Natural killer cell (primary cell): ENCODE measurements around the gene CUTC. TPM values are rescaled to one million over a fixed set of nuclear protein-coding genes. Genes with fewer than 3 reads are reported as not detected.

Source experiments
- ATAC-seq, 3 donors: fragments of 150-1000 bp in 2 of 3; fragments of 200-7000 bp in 1 of 3; cut with Tn5 transposase; 1 replicate in 1 of 3; 2 replicates in 2 of 3; pipeline ENCODE4 v1.10.0; 2021; ENCODE audit warnings: mild to moderate bottlenecking in 2 of 3, moderate library complexity in 2 of 3
- DNase-seq, 2 donors: peaks; one replicate each; pipeline versions ENCODE4 v3.0.0 to v3.0.0-alpha.2; 2013 to 2021; ENCODE audit warnings: mixed read lengths in 1 of 2
- H3K27ac ChIP-seq: one replicate; pipeline ENCODE4 v1.5.1; 2013; ENCODE audit warnings: mild to moderate bottlenecking, low read length
- H3K27me3 ChIP-seq: one replicate; pipeline ENCODE4 v1.6.1; 2013; ENCODE audit warnings: low read length; ENCODE audit not compliant: control insufficient read depth, insufficient read depth
- H3K36me3 ChIP-seq: one replicate; pipeline ENCODE4 v1.6.1; 2013; ENCODE audit warnings: low read length; ENCODE audit not compliant: control insufficient read depth, insufficient read depth
- H3K4me1 ChIP-seq: one replicate; pipeline ENCODE4 v1.6.1; 2013; ENCODE audit warnings: low read length; ENCODE audit not compliant: control insufficient read depth, insufficient read depth
- H3K4me3 ChIP-seq: one replicate; pipeline ENCODE4 v1.5.1; 2013; ENCODE audit warnings: low read length
- H3K9me3 ChIP-seq: one replicate; pipeline ENCODE4 v1.6.1; 2013; ENCODE audit warnings: low read length; ENCODE audit not compliant: control insufficient read depth, insufficient read depth
- H3K27ac Mint-ChIP-seq, 2 donors: one replicate each; pipeline ENCODE4 v1.8.0; 2022; ENCODE audit warnings: mild to moderate bottlenecking in 2 of 2, mixed read lengths in 2 of 2, moderate library complexity in 1 of 2
- H3K27me3 Mint-ChIP-seq, 2 donors: one replicate each; pipeline ENCODE4 v1.8.0; 2022; ENCODE audit warnings: low read depth in 2 of 2, mixed read lengths in 2 of 2
- H3K36me3 Mint-ChIP-seq: one replicate; pipeline ENCODE4 v1.8.0; 2022; ENCODE audit warnings: mixed read lengths
- H3K4me1 Mint-ChIP-seq, 2 donors: one replicate each; pipeline ENCODE4 v1.8.0; 2022; ENCODE audit warnings: mixed read lengths in 2 of 2
- H3K4me3 Mint-ChIP-seq: one replicate; pipeline ENCODE4 v1.8.0; 2022; ENCODE audit warnings: mild to moderate bottlenecking, moderate library complexity, mixed read lengths
- H3K9me3 Mint-ChIP-seq, 2 donors: one replicate each; pipeline ENCODE4 v1.8.0; 2022; ENCODE audit warnings: mixed read lengths in 2 of 2
- WGBS: methylation state at CpG from one replicate; pipeline ENCODE4 v1.1.7; 2013; ENCODE audit warnings: missing lambda C conversion rate; ENCODE audit not compliant: insufficient coverage; 5-methylcytosine and 5-hydroxymethylcytosine counted together
- intact Hi-C: fragments of 100-400 bp; cut with micrococcal nuclease; formaldehyde crosslinking; loops from one replicate; pipeline ENCODE4 v1.14.2; 2022
- total RNA-seq, 4 donors: library from RNA; stranded (reverse); fragments of 120-200 nt in 1 of 4; gene quantifications; one replicate each; pipeline versions ENCODE4 v1.2.3 to v1.2.4, GENCODE V29; 2013 to 2022
- TF ChIP-seq, protein P1 (sequence below): fragments of 200-600 bp; IDR thresholded peaks from one replicate; pipeline ENCODE4 v1.8.0; 2022; ENCODE audit warnings: antibody characterized with exemption

CUTC gene
- total RNA-seq, 3 donors from 2014 or later (not counting 1 experiment from before 2014, with no cell fraction given): 21.4 to 28.1 (median 23.5) TPM

DNA sequence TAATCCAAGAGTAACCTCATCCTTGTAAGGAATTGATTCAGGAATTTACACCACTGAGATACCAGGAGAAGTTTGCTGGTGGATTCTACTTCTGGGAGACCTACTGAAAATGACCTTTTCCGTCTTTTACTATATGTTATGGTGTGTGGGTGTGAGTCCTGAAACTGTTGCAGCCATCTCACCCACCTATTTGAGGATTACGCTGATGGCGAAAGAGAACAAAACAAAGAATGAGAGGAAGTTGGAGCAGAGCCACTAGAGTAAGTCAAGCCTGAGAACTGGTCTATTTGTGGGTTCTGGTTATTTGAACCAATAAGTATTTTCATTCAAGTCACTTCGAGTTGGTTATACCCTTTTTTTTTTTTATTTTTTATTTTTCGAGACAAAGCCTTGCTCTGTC is 37.7 kb downstream of the CUTC start:
- Mint-ChIP-seq H3K36me3 (no peaks in the 10 kb centered on the region), H3K27me3 (no peaks in the 10 kb centered on the region), H3K27ac (no peak overlapping the region), H3K9me3 (no peaks in the 10 kb centered on the region), H3K4me3 (no peak overlapping the region), H3K4me1 (peaks cover 15 to 18% of the 10 kb centered on the region in 2 donors)
- no peaks in the 10 kb centered on the region for H3K36me3 ChIP-seq
- H3K9me3 ChIP-seq: no peaks in the 10 kb centered on the region
- no peak for ATAC-seq
- no peak overlapping the region for H3K27ac ChIP-seq
- 79% methylated on average over 5 of the region's 5 CpGs for WGBS
- DNase-seq: no peak
- TF ChIP-seq, protein P1, sequence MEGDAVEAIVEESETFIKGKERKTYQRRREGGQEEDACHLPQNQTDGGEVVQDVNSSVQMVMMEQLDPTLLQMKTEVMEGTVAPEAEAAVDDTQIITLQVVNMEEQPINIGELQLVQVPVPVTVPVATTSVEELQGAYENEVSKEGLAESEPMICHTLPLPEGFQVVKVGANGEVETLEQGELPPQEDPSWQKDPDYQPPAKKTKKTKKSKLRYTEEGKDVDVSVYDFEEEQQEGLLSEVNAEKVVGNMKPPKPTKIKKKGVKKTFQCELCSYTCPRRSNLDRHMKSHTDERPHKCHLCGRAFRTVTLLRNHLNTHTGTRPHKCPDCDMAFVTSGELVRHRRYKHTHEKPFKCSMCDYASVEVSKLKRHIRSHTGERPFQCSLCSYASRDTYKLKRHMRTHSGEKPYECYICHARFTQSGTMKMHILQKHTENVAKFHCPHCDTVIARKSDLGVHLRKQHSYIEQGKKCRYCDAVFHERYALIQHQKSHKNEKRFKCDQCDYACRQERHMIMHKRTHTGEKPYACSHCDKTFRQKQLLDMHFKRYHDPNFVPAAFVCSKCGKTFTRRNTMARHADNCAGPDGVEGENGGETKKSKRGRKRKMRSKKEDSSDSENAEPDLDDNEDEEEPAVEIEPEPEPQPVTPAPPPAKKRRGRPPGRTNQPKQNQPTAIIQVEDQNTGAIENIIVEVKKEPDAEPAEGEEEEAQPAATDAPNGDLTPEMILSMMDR: no peak
- intact Hi-C loops: no loop called here
- H3K27me3 ChIP-seq: no peaks in the 10 kb centered on the region
- no peak overlapping the region for H3K4me3 ChIP-seq
- peaks cover 14% of the 10 kb centered on the region for H3K4me1 ChIP-seq

DNA sequence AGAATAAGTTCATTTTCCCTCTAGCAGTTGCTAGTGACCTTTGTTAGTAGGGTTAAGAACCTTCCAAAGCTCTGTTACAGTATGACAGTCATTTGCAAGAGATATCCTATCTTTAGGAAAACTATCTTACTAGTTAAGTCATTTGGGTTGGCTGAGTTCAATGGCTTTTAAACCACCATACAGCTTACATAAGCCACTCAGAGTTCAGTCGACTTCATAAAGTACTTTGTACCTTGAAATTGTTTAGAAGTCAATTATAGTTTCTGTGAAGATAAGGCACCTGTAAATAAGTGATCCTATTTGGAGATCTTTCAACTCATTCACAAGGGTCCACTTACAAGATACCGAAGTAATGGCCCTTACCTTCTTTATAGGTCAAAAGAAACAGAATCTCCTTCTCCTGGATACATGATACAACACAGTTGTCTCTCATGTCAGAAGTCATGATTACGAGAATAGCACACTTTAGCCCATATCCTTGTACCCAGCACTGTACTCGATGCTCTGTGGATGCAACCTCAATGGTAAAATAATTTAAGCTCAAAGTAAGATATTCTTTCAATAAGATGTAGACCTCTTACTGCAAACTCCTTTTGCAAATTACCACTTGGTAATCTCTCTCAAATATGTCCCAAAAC is 38.5 kb downstream of the CUTC start:
- Mint-ChIP-seq H3K4me1 (peaks cover 15 to 17% of the 10 kb centered on the region in 2 donors), H3K27ac (no peak overlapping the region), H3K4me3 (no peak overlapping the region), H3K36me3 (no peaks in the 10 kb centered on the region), H3K9me3 (no peaks in the 10 kb centered on the region), H3K27me3 (no peaks in the 10 kb centered on the region)
- ATAC-seq (no peak), DNase-seq (no peak)
- Histone ChIP-seq H3K4me3 (no peak overlapping the region), H3K9me3 (no peaks in the 10 kb centered on the region), H3K36me3 (no peaks in the 10 kb centered on the region), H3K27me3 (no peaks in the 10 kb centered on the region), H3K27ac (no peak overlapping the region), H3K4me1 (peaks cover 14% of the 10 kb centered on the region)
- TF ChIP-seq, protein P1: no peak
- intact Hi-C loops: no loop called here
- 75% methylated on average over 2 of the region's 4 CpGs for WGBS

DNA sequence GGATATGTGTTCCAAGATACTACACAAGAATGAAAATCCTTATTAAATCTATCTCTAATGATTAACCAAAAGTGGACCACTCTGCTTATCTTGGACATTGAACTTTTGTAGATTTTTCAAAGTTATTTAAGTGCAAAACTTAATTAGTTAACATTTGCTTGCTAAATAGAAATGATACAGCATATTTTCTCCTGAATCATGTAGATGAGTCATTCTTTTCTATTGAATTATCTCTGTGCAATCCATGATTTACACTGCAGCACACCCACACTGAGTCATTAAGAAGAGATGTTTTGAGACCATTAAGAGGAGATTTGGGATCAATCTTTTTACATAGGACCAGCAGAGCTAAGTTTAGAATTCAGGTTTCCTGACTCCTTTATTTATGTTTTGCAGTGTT is 43.8 kb downstream of the CUTC start:
- ATAC-seq (no peak), DNase-seq (no peak)
- intact Hi-C loops: no loop called here
- Histone ChIP-seq H3K27me3 (no peaks in the 10 kb centered on the region), H3K27ac (no peak overlapping the region), H3K36me3 (no peaks in the 10 kb centered on the region), H3K9me3 (no peaks in the 10 kb centered on the region), H3K4me3 (no peak overlapping the region), H3K4me1 (no peaks in the 10 kb centered on the region)
- no peaks in the 10 kb centered on the region for H3K9me3 Mint-ChIP-seq
- H3K27ac Mint-ChIP-seq: no peak overlapping the region
- TF ChIP-seq, protein P1: no peak
- H3K4me1 Mint-ChIP-seq: peaks cover 4 to 7% of the 10 kb centered on the region in 2 donors
- H3K36me3 Mint-ChIP-seq: no peaks in the 10 kb centered on the region
- peaks cover 0 to 3% of the 10 kb centered on the region in 2 donors for H3K27me3 Mint-ChIP-seq
- no peak overlapping the region for H3K4me3 Mint-ChIP-seq
